Hematopoietic multipotent progenitor cell (in vitro differentiated cells): ENCODE results near the gene PCDHB5. TPM values are rescaled to one million over a fixed set of nuclear protein-coding genes. Genes with fewer than 3 reads are reported as not detected.

ENCODE experiments used
- total RNA-seq: library from RNA; depleted of rRNA; stranded (reverse); fragments of >200 nt; gene quantifications from one replicate; pipeline ENCODE4 v1.2.3, GENCODE V29; 2012

PCDHB5 gene
- total RNA-seq, 1 donor, result under 0.01 TPM

Other genes with a start within 250 kb of the PCDHB5 start
- gene PCDHAC1, start 208.9 kb upstream of the PCDHB5 start, total RNA-seq, result under 0.01 TPM
- under 0.01 TPM for gene PCDHAC2, start 168.7 kb upstream of the PCDHB5 start, total RNA-seq
- under 0.01 TPM for gene PCDHB1, start 83.8 kb upstream of the PCDHB5 start, total RNA-seq
- 0.27 TPM for gene PCDHB2, start 40.6 kb upstream of the PCDHB5 start, total RNA-seq
- under 0.01 TPM for gene PCDHB3, start 34.7 kb upstream of the PCDHB5 start, total RNA-seq
- gene PCDHB4, start 13.4 kb upstream of the PCDHB5 start, total RNA-seq, result under 0.01 TPM
- gene PCDHB6, start 14.9 kb downstream of the PCDHB5 start, total RNA-seq, result not detected
- under 0.01 TPM for gene PCDHB7, start 37.4 kb downstream of the PCDHB5 start, total RNA-seq
- not detected for gene PCDHB8, start 42.6 kb downstream of the PCDHB5 start, total RNA-seq
- gene PCDHB16, start 47.2 kb downstream of the PCDHB5 start, total RNA-seq, result not detected
- gene PCDHB9, start 52.0 kb downstream of the PCDHB5 start, total RNA-seq, result not detected
- under 0.01 TPM for gene PCDHB10, start 57.1 kb downstream of the PCDHB5 start, total RNA-seq
- 0.27 TPM for gene PCDHB11, start 64.4 kb downstream of the PCDHB5 start, total RNA-seq
- not detected for gene PCDHB12, start 73.5 kb downstream of the PCDHB5 start, total RNA-seq
- under 0.01 TPM for gene PCDHB13, start 78.7 kb downstream of the PCDHB5 start, total RNA-seq
- gene PCDHB14, start 88.1 kb downstream of the PCDHB5 start, total RNA-seq, result under 0.01 TPM
- under 0.01 TPM for gene PCDHB15, start 110.2 kb downstream of the PCDHB5 start, total RNA-seq
- gene SLC25A2, start 168.8 kb downstream of the PCDHB5 start, total RNA-seq, result 0.54 TPM
- gene TAF7, start 185.6 kb downstream of the PCDHB5 start, total RNA-seq, result 45.0 TPM
- gene PCDHGA1, start 195.3 kb downstream of the PCDHB5 start, total RNA-seq, result under 0.01 TPM
- gene PCDHGA2, start 203.6 kb downstream of the PCDHB5 start, total RNA-seq, result 0.27 TPM
- gene PCDHGA3, start 208.6 kb downstream of the PCDHB5 start, total RNA-seq, result 0.54 TPM
- gene PCDHGB1, start 214.9 kb downstream of the PCDHB5 start, total RNA-seq, result 0.27 TPM
- gene PCDHGA4, start 219.8 kb downstream of the PCDHB5 start, total RNA-seq, result 0.81 TPM
- gene PCDHGB2, start 224.8 kb downstream of the PCDHB5 start, total RNA-seq, result 2.4 TPM
- 1.1 TPM for gene PCDHGA5, start 229.0 kb downstream of the PCDHB5 start, total RNA-seq
- gene PCDHGB3, start 235.0 kb downstream of the PCDHB5 start, total RNA-seq, result 3.5 TPM
- 1.9 TPM for gene PCDHGA6, start 238.7 kb downstream of the PCDHB5 start, total RNA-seq
- 0.81 TPM for gene PCDHGA7, start 247.5 kb downstream of the PCDHB5 start, total RNA-seq